ENCODE measurements around the gene NACC1. TPM values are rescaled to one million over a fixed set of nuclear protein-coding genes. Genes with fewer than 3 reads are reported as not detected.
A peak's percentile ranks its signal among the peaks of the same experiment; 100 is the strongest.

Gene NACC1
- total and polyA plus RNA-seq, 2 of the 8 experiments (the other 6 are each of a cell fraction or from before 2014, with no cell fraction given) = 234 to 301 TPM

- Histone ChIP-seq H3K14ac (ENCODE audit: insufficient read length) (no peak overlapping the region), H3K79me1 (ENCODE audit: low read depth, low read length) (no peaks in the 10 kb centered on the region), H2AK5ac (ENCODE audit: low read depth, low read length) (no peak overlapping the region), H3K4me3 (ENCODE audit: extremely low read depth in 1 of 4, insufficient read depth in 2 of 4, low read depth in 3 of 4, low read length in 4 of 4) (no peak overlapping the region), H4K8ac (ENCODE audit: extremely low read depth, insufficient read depth, low read length) (no peak overlapping the region; the same call in 1 of the 2 replicates), H3K27me3 (replicated peaks in 1 of 4; ENCODE audit: control insufficient read depth in 3 of 4, extremely low read depth in 1 of 4, insufficient read depth in 3 of 4, low read length in 3 of 4) (peaks cover 4 to 63% (median 37%) of the 10 kb centered on the region in 4 experiments), H3K27ac (ENCODE audit: low read depth, low read length) (no peak overlapping the region), H2BK120ac (replicated peaks; ENCODE audit: low read depth, low read length) (no peak overlapping the region), H3K4me2 (ENCODE audit: insufficient read depth in 1 of 2, low read depth in 2 of 2, low read length in 2 of 2) (no peak overlapping the region), H4K20me1 (replicated peaks in 1 of 2; ENCODE audit: control insufficient read depth in 1 of 2, insufficient read depth in 2 of 2, low read length in 2 of 2) (peaks cover 2% of the 10 kb centered on the region in 2 experiments), H4K5ac (ENCODE audit: insufficient read length, low read depth, low read length) (no peak overlapping the region), H2BK20ac (ENCODE audit: low read length) (peak overlapping the region; percentile 13; the same call in 1 of the 2 replicates), H3K9me3 (ENCODE audit: insufficient read depth in 2 of 2, low read depth in 1 of 2, low read length in 1 of 2) (no peaks in the 10 kb centered on the region), H2AFZ (ENCODE audit: low read length) (no peak overlapping the region), H3K56ac (replicated peaks; ENCODE audit: insufficient read length, low read depth, low read length) (no peak overlapping the region), H2BK15ac (ENCODE audit: low read length) (no peak overlapping the region; the same call in 1 of the 2 replicates), H3K23ac (ENCODE audit: insufficient read length) (no peak overlapping the region), H3K79me2 (ENCODE audit: control insufficient read depth in 1 of 2, insufficient read depth in 2 of 2, low read length in 2 of 2) (no peaks in the 10 kb centered on the region), H3K18ac (ENCODE audit: extremely low read depth, low read length) (no peak overlapping the region), H3K4me1 (replicated peaks in 1 of 4; ENCODE audit: control insufficient read depth in 3 of 4, insufficient read depth in 4 of 4, low read length in 3 of 4) (peaks cover 0 to 18% (median 16%) of the 10 kb centered on the region in 4 experiments; a peak in 5 of 7 replicates), H3K36me3 (ENCODE audit: control insufficient read depth in 2 of 4, insufficient read depth in 4 of 4, low read length in 3 of 4) (no peaks in the 10 kb centered on the region), H3K4ac (replicated peaks; ENCODE audit: insufficient read length, low read depth, low read length) (no peak overlapping the region), H4K91ac (replicated peaks; ENCODE audit: insufficient read length, low read length) (no peak overlapping the region), H3K9ac (replicated peaks in 1 of 4; ENCODE audit: extremely low read depth in 1 of 4, low read depth in 3 of 4, low read length in 3 of 4) (no peak overlapping the region), H2BK5ac (ENCODE audit: low read depth, low read length) (no peak overlapping the region), H2BK12ac (ENCODE audit: low read depth, low read length) (no peak overlapping the region), H3K23me2 (ENCODE audit: low read depth, low read length) (peaks cover 3% of the 10 kb centered on the region; the same call in 1 of the 2 replicates)
- WGBS, 2 experiments (ENCODE audit: extremely low coverage in 1 of 2, insufficient coverage in 1 of 2, insufficient read length in 1 of 2, insufficient replicate concordance in 2 of 2, low coverage in 1 of 2, low lambda C conversion rate in 2 of 2, missing lambda C conversion rate in 1 of 2) = 85% methylated on average over 14 of the region's 14 CpGs; no CpG with 5 or more reads in 1 of the 2 experiments
- POLR2A ChIA-PET (ENCODE audit: partially characterized antibody) = interaction anchor here (1.2 to 3.8 kb wide), 8 partner anchors 7 to 127 kb away, joined by 3 to 11 read pairs (median 6); no protein-coding TSS in a partner anchor
- no peak for FAIRE-seq
- CTCF ChIA-PET (ENCODE audit: partially characterized antibody) = interaction anchor here (0.8 to 48.8 kb wide), 15 partner anchors 12 to 129 kb away, joined by 3 to 1145 read pairs (median 20); partner anchors contain the start of gene DAND5
- DNase-seq (ENCODE audit: low read depth in 1 of 2, low spot score in 2 of 2) = no peak
- TF ChIP-seq SUZ12 (IDR thresholded peaks at IDR 0.05; ENCODE audit: low read length) = no peak
- no peak for TF ChIP-seq RNF2 (IDR thresholded peaks at IDR 0.05; ENCODE audit: borderline replicate concordance, low read depth, low read length, missing control alignments, poor library complexity, severe bottlenecking)
- no peak for TF ChIP-seq RAD21 (IDR thresholded peaks at IDR 0.05 in 1 of 2, conservative IDR thresholded peaks at IDR 0.05 in 1 of 2; ENCODE audit: low read depth in 2 of 2, low read length in 2 of 2)
- no peak for TF ChIP-seq POLR2AphosphoS5 (IDR thresholded peaks at IDR 0.05; ENCODE audit: low read depth, low read length)
- TF ChIP-seq BRCA1 (IDR thresholded peaks at IDR 0.05; ENCODE audit: low read depth, low read length) = no peak
- no peak for TF ChIP-seq TAF7 (optimal IDR thresholded peaks at IDR 0.05; ENCODE audit: borderline replicate concordance, low read depth, low read length)
- no peak for TF ChIP-seq RBBP5 (IDR thresholded peaks at IDR 0.05; ENCODE audit: borderline replicate concordance, low read depth, low read length)
- no peak for TF ChIP-seq CBX5 (IDR thresholded peaks at IDR 0.05; ENCODE audit: low read depth, low read length)
- no peak for TF ChIP-seq HDAC6 (IDR thresholded peaks at IDR 0.05; ENCODE audit: low read depth, low read length)
- TF ChIP-seq NANOG (IDR thresholded peaks at IDR 0.05; ENCODE audit: insufficient read depth, low read depth, low read length, poor library complexity, severe bottlenecking) = no peak
- no peak for TF ChIP-seq CEBPB (IDR thresholded peaks at IDR 0.05; ENCODE audit: low read depth, low read length)
- TF ChIP-seq SIX5 (IDR thresholded peaks at IDR 0.05; ENCODE audit: low read depth, low read length) = no peak
Measured at GRCh38 chr19:13092606-13093235, 25.3 kb upstream of the NACC1 start.

Data from H1 (cell line).